Esophagus (tissue), 2 donors: ENCODE measurements around the gene DLST. TPM values are rescaled to one million over a fixed set of nuclear protein-coding genes. Genes with fewer than 3 reads are reported as not detected.

Source experiments
- H3K27ac ChIP-seq, 2 donors: one replicate each; pipeline ENCODE4 v1.5.1; 2013; ENCODE audit warnings: low read depth in 2 of 2, mild to moderate bottlenecking in 2 of 2, inconsistent platforms in 1 of 2, low read length in 1 of 2, moderate library complexity in 1 of 2
- H3K27me3 ChIP-seq, 2 donors: one replicate each; pipeline ENCODE4 v1.6.1; 2013; ENCODE audit warnings: low read length in 2 of 2, control low read depth in 1 of 2, mild to moderate bottlenecking in 1 of 2; ENCODE audit not compliant: insufficient read depth in 2 of 2, control insufficient read depth in 1 of 2
- H3K36me3 ChIP-seq, 2 donors: one replicate each; pipeline ENCODE4 v1.6.1; 2013; ENCODE audit warnings: low read length in 1 of 2; ENCODE audit not compliant: control insufficient read depth in 2 of 2, insufficient read depth in 2 of 2
- H3K4me1 ChIP-seq, 2 donors: one replicate each; pipeline ENCODE4 v1.6.1; 2013; ENCODE audit warnings: low read length in 1 of 2; ENCODE audit not compliant: control insufficient read depth in 2 of 2, insufficient read depth in 2 of 2
- H3K4me3 ChIP-seq, 2 donors: one replicate each; pipeline ENCODE4 v1.5.1; 2013; ENCODE audit warnings: low read length in 2 of 2, mild to moderate bottlenecking in 2 of 2, low read depth in 1 of 2, moderate library complexity in 1 of 2
- H3K9me3 ChIP-seq, 2 donors: one replicate each; pipeline ENCODE4 v1.6.1; 2013; ENCODE audit warnings: mild to moderate bottlenecking in 2 of 2, low read depth in 1 of 2, low read length in 1 of 2, moderate library complexity in 1 of 2; ENCODE audit not compliant: control insufficient read depth in 2 of 2, insufficient read depth in 1 of 2
- WGBS, 2 donors: extraction: QIAGEN DNeasy Blood & Tissue Kit; methylation state at CpG; one replicate each; pipeline ENCODE4 v1.1.7; 2013; 5-methylcytosine and 5-hydroxymethylcytosine counted together
- polyA plus RNA-seq, 2 donors: library from polyadenylated mRNA; stranded (reverse); fragments of 200-250 nt; gene quantifications; one replicate each; pipeline ENCODE4 v1.2.3, GENCODE V29; 2013
- donor health status: healthy with polysubstance abuse.
- donor health status: Bipolar disorder and iron deficiency.

DLST gene
- polyA plus RNA-seq, 2 donors: 31.0 to 56.5 TPM

GRCh38 chr14:74871819-74872218 lies 9.9 kb upstream of the DLST start:
- WGBS, 2 donors: 86 to 88% methylated on average over 4 of the region's 4 CpGs
- H3K4me1 ChIP-seq: no peaks in the 10 kb centered on the region
- H3K27ac ChIP-seq: no peak overlapping the region
- H3K27me3 ChIP-seq: no peaks in the 10 kb centered on the region
- H3K9me3 ChIP-seq: no peaks in the 10 kb centered on the region
- H3K4me3 ChIP-seq: no peak overlapping the region
- H3K36me3 ChIP-seq: no peaks in the 10 kb centered on the region

- no peak overlapping the region for H3K4me3 ChIP-seq
- whole genome bisulfite sequencing, 2 donors: 92 to 93% methylated on average over 5 of the region's 5 CpGs
- no peaks in the 10 kb centered on the region for H3K4me1 ChIP-seq
- no peaks in the 10 kb centered on the region for H3K9me3 ChIP-seq
- H3K36me3 ChIP-seq: no peaks in the 10 kb centered on the region
- no peak overlapping the region for H3K27ac ChIP-seq
- H3K27me3 ChIP-seq: no peaks in the 10 kb centered on the region
Observed at GRCh38 chr14:74875204-74875603, 6.5 kb upstream of the DLST start.

GRCh38 chr14:74875941-74876913 lies 5.5 kb upstream of the DLST start, which contains the start of gene PROX2:
TSS of gene PROX2 (minus strand) at chr14:74876145. CDS start at chr14:74863834, 12,311 bp downstream.
- H3K9me3 ChIP-seq: no peaks in the 10 kb centered on the region
- no peaks in the 10 kb centered on the region for H3K4me1 ChIP-seq
- H3K4me3 ChIP-seq: no peak within 1 kb of the TSS
- no peaks in the 10 kb centered on the region for H3K36me3 ChIP-seq
- H3K27me3 ChIP-seq: no peaks in the 10 kb centered on the region
- H3K27ac ChIP-seq: no peak within 1 kb of the TSS
- WGBS, 2 donors: 64 to 65% methylated on average over 13 of the region's 13 CpGs

- Histone ChIP-seq H3K27ac (no peak overlapping the region), H3K36me3 (no peaks in the 10 kb centered on the region)
- WGBS, 2 donors: 60 to 67% methylated on average over 3 of the region's 3 CpGs
Observed at GRCh38 chr14:74879427-74880182, 2.1 kb upstream of the DLST start.

GRCh38 chr14:74882103-74882920 lies 596 bp downstream of the DLST start:
- Histone ChIP-seq H3K9me3 (no peaks in the 10 kb centered on the region), H3K4me1 (peaks cover 0 to 5% of the 10 kb centered on the region in 2 donors)
- WGBS, 2 donors: 0 to 1% methylated on average over 40 to 49 of the region's 49 CpGs

More at GRCh38 chr14:74879427-74880182, 2.1 kb upstream of the DLST start:
- no peaks in the 10 kb centered on the region for H3K27me3 ChIP-seq
- no peaks in the 10 kb centered on the region for H3K9me3 ChIP-seq
- peaks cover 0 to 2% of the 10 kb centered on the region in 2 donors for H3K4me1 ChIP-seq
- H3K4me3 ChIP-seq: no peak overlapping the region

GRCh38 chr14:74886001-74886400 lies 4.3 kb downstream of the DLST start:
- Histone ChIP-seq H3K9me3 (no peaks in the 10 kb centered on the region), H3K4me1 (peaks cover 0 to 5% of the 10 kb centered on the region in 2 donors), H3K27me3 (no peaks in the 10 kb centered on the region), H3K4me3 (no peak overlapping the region), H3K27ac (no peak overlapping the region), H3K36me3 (peaks cover 3 to 10% of the 10 kb centered on the region in 2 donors)
- WGBS, 2 donors: 67 to 78% methylated on average over 3 of the region's 3 CpGs

More at GRCh38 chr14:74882103-74882920, 596 bp downstream of the DLST start:
- Histone ChIP-seq H3K27me3 (no peaks in the 10 kb centered on the region), H3K36me3 (peaks cover 0 to 3% of the 10 kb centered on the region in 2 donors), H3K27ac (peak overlapping the region; percentile 99 to 100), H3K4me3 (peak overlapping the region; percentile 90 to 99)

- H3K27ac ChIP-seq: no peak overlapping the region
- no peak overlapping the region for H3K4me3 ChIP-seq
- H3K36me3 ChIP-seq: peaks cover 5 to 18% of the 10 kb centered on the region in 2 donors
- peaks cover 0 to 3% of the 10 kb centered on the region in 2 donors for H3K4me1 ChIP-seq
- 54 to 57% methylated on average over 12 of the region's 12 CpGs for WGBS, 2 donors
- H3K9me3 ChIP-seq: no peaks in the 10 kb centered on the region
- no peaks in the 10 kb centered on the region for H3K27me3 ChIP-seq
Observed at GRCh38 chr14:74888164-74889158, 6.7 kb downstream of the DLST start.

GRCh38 chr14:74890262-74890661 lies 8.5 kb downstream of the DLST start:
- Histone ChIP-seq H3K36me3 (peaks cover 12 to 29% of the 10 kb centered on the region in 2 donors), H3K4me1 (peaks cover 0 to 3% of the 10 kb centered on the region in 2 donors), H3K27ac (no peak overlapping the region), H3K9me3 (no peaks in the 10 kb centered on the region), H3K27me3 (no peaks in the 10 kb centered on the region), H3K4me3 (no peak overlapping the region)
- WGBS, 2 donors: 93 to 95% methylated on average over 6 of the region's 6 CpGs
